GM12878 (cell line): ENCODE results near the gene PREX1.

ENCODE experiments used
- BCL3 ChIP-seq: IDR thresholded peaks from 2 replicates; pipeline ENCODE4 v1.6.1; 2011; ENCODE audit warnings: borderline replicate concordance, low read depth, mild to moderate bottlenecking, moderate library complexity, low read length; ENCODE audit not compliant: insufficient read depth, poor library complexity, severe bottlenecking
- CTCF ChIP-seq, 3 experiments: IDR thresholded peaks in 2 of 3; conservative IDR thresholded peaks in 1 of 3; 2 replicates each; pipeline ENCODE4 v1.5.1; 2011; ENCODE audit warnings: low read depth in 3 of 3, low read length in 3 of 3, mild to moderate bottlenecking in 3 of 3, control low read depth in 2 of 3, moderate library complexity in 2 of 3, inconsistent platforms in 1 of 3, mixed read lengths in 1 of 3; ENCODE audit not compliant: control insufficient read depth in 2 of 3, insufficient read depth in 1 of 3; ENCODE audit errors: extremely low read depth in 1 of 3
- KAT2A ChIP-seq: conservative IDR thresholded peaks from 2 replicates; pipeline ENCODE4 v1.6.1; 2011; ENCODE audit warnings: low read depth, low read length; ENCODE audit not compliant: control insufficient read depth
- POLR2A ChIP-seq: IDR thresholded peaks from 2 replicates; pipeline ENCODE4 v1.6.1; 2011; ENCODE audit warnings: low read depth, mild to moderate bottlenecking, low read length
- REST ChIP-seq: IDR thresholded peaks from 2 replicates; pipeline ENCODE4 v1.6.1; 2012; ENCODE audit warnings: mild to moderate bottlenecking, low read depth, low read length
- SMC3 ChIP-seq: IDR thresholded peaks from 2 replicates; pipeline ENCODE4 v1.6.1; 2011; ENCODE audit warnings: low read length, improper control_type of control experiment, borderline replicate concordance
- TAF1 ChIP-seq: IDR thresholded peaks from 2 replicates; pipeline ENCODE4 v1.6.1; 2011; ENCODE audit warnings: mild to moderate bottlenecking, low read depth, low read length, borderline replicate concordance
- TBL1XR1 ChIP-seq: IDR thresholded peaks from 2 replicates; pipeline ENCODE4 v1.6.1; 2012; ENCODE audit warnings: low read depth, low read length, improper control_type of control experiment
- TCF12 ChIP-seq: IDR thresholded peaks from 2 replicates; pipeline ENCODE4 v1.6.1; 2011; ENCODE audit warnings: low read depth, mild to moderate bottlenecking, low read length
- ZNF384 ChIP-seq: IDR thresholded peaks from 2 replicates; pipeline ENCODE4 v1.6.1; 2012; ENCODE audit warnings: low read depth, mild to moderate bottlenecking, low read length, improper control_type of control experiment, borderline replicate concordance

- TF ChIP-seq TBL1XR1, result no peak
- no peak for TF ChIP-seq BCL3
- TF ChIP-seq REST, result no peak
- TF ChIP-seq POLR2A, result no peak
- TF ChIP-seq ZNF384, result no peak
- TF ChIP-seq KAT2A, result no peak
- TF ChIP-seq SMC3, result no peak
- no peak for TF ChIP-seq TAF1
- TF ChIP-seq CTCF (IDR thresholded peaks at IDR 0.05 in 2 of 3, conservative IDR thresholded peaks at IDR 0.05 in 1 of 3; ENCODE audit: control insufficient read depth in 2 of 3, extremely low read depth in 1 of 3, insufficient read depth in 1 of 3, low read depth in 3 of 3, low read length in 3 of 3), result no peak
- TF ChIP-seq TCF12, result no peak
Measured at GRCh38 chr20:48804300-48804980, 23.4 kb downstream of the PREX1 start.
